IMR-90 (cell line): Measurements from ENCODE around the gene CAMK2D.

Experiments
- CTCF ChIP-seq: conservative IDR thresholded peaks from 2 replicates; pipeline ENCODE4 v1.5.1; 2012; ENCODE audit warnings: mild to moderate bottlenecking, low read depth, low read length, improper control_type of control experiment
- MAFK ChIP-seq: IDR thresholded peaks from 2 replicates; pipeline ENCODE4 v1.6.1; 2012; ENCODE audit warnings: low read depth, low read length, improper control_type of control experiment
- POLR2A ChIP-seq: IDR thresholded peaks from 2 replicates; pipeline ENCODE4 v1.6.1; 2012; ENCODE audit warnings: mild to moderate bottlenecking, low read depth, low read length

GRCh38 chr4:113634081-113634969 lies 127.2 kb downstream of the CAMK2D start:
- TF ChIP-seq POLR2A (no peak), CTCF (no peak), MAFK (no peak)
